Measurements from ENCODE around the gene CXCL3. TPM values are rescaled to one million over a fixed set of nuclear protein-coding genes. Genes with fewer than 3 reads are reported as not detected.

The CXCL3 gene
- total RNA-seq, 1 experiment from 2014 or later = 1.9 TPM

GRCh38 chr4:73989928-73990327, 48.6 kb downstream of the CXCL3 start:
- H4K20me1 ChIP-seq (ENCODE audit: insufficient read depth) = no peaks in the 10 kb centered on the region
- ChIA-PET POLR2A (no interaction called here), CTCF (no interaction called here), RAD21 (ENCODE audit: low non-redundant PET in 1 of 2, low total read pairs in 2 of 2, uncharacterized antibody in 2 of 2, unreplicated experiment in 2 of 2) (no interaction called here)
- intact Hi-C loops (cut with micrococcal nuclease) = no loop called here
- H3K4me3 ChIP-seq (replicated peaks in 1 of 2; ENCODE audit: low read depth in 1 of 2, low read length in 2 of 2) = no peak overlapping the region
- H3K27me3 ChIP-seq (ENCODE audit: insufficient read depth, low read length) = no peaks in the 10 kb centered on the region
- no peak for ATAC-seq
- no peak overlapping the region for H3K9ac ChIP-seq (ENCODE audit: low read length)
- no peaks in the 10 kb centered on the region for H3K79me2 ChIP-seq (ENCODE audit: insufficient read depth, low read length)
- no peaks in the 10 kb centered on the region for H3K9me2 ChIP-seq (ENCODE audit: insufficient read depth)
- no peak for DNase-seq (ENCODE audit: low read depth, low spot score)
- no peak overlapping the region for H3K27ac ChIP-seq (ENCODE audit: low read depth, low read length)
- H3K9me3 ChIP-seq (ENCODE audit: control insufficient read depth in 1 of 2, insufficient read depth in 1 of 2, low read depth in 1 of 2, low read length in 2 of 2) = no peaks in the 10 kb centered on the region
- H3K4me2 ChIP-seq (ENCODE audit: low read length) = no peak overlapping the region
- no peak overlapping the region for H2AFZ ChIP-seq (ENCODE audit: low read depth, low read length, poor library complexity, severe bottlenecking)
- no peaks in the 10 kb centered on the region for H3K36me3 ChIP-seq (ENCODE audit: control insufficient read depth in 1 of 2, insufficient read depth in 2 of 2, low read length in 2 of 2)
- BruUV-seq (replicated peaks) = no TSS peak
- no peaks in the 10 kb centered on the region for H3K4me1 ChIP-seq (ENCODE audit: control insufficient read depth in 1 of 2, insufficient read depth in 2 of 2, low read length in 2 of 2)
- TF ChIP-seq RAD21 (IDR thresholded peaks at IDR 0.05; ENCODE audit: low read depth) (no peak), SIN3A (IDR thresholded peaks at IDR 0.05; ENCODE audit: low read depth) (no peak), JUND (IDR thresholded peaks at IDR 0.05) (no peak), ZFX (IDR thresholded peaks at IDR 0.05) (no peak), SP1 (IDR thresholded peaks at IDR 0.05; ENCODE audit: low read depth) (no peak), FOSL1 (IDR thresholded peaks at IDR 0.05; ENCODE audit: low read depth) (no peak), EZH2phosphoT487 (IDR thresholded peaks at IDR 0.05; ENCODE audit: borderline replicate concordance) (no peak), POLR2AphosphoS5 (IDR thresholded peaks at IDR 0.05; ENCODE audit: low read depth, low read length) (no peak), ZNF274 (IDR thresholded peaks at IDR 0.05; ENCODE audit: low read depth, low read length) (no peak), CTCF (IDR thresholded peaks at IDR 0.05 in 2 of 3, conservative IDR thresholded peaks at IDR 0.05 in 1 of 3; ENCODE audit: borderline replicate concordance in 1 of 3, insufficient read depth in 1 of 3, low read depth in 2 of 3, low read length in 2 of 3) (no peak), YY1 (IDR thresholded peaks at IDR 0.05; ENCODE audit: extremely low read depth, insufficient replicate concordance, low read depth, low read length) (no peak), ELF1 (IDR thresholded peaks at IDR 0.05; ENCODE audit: borderline replicate concordance, low read depth) (no peak), EZH2 (IDR thresholded peaks at IDR 0.05) (no peak), ATF3 (IDR thresholded peaks at IDR 0.05) (no peak)

Measured in HCT116 (cell line).